Mesenchymal stem cell (in vitro differentiated cells and primary cell): ENCODE measurements around the gene MRTFA.
"Not testable (repeated sequence)": the region's sequence is repeated elsewhere in the genome, so short reads cannot be mapped to it uniquely, and the experiment has no call there.

Source experiments
- DNase-seq: peaks from one replicate; pipeline ENCODE4 v3.0.0-alpha.2; 2013
- H2AFZ ChIP-seq: one replicate; pipeline ENCODE4 v1.6.1; 2013; ENCODE audit warnings: low read depth, mild to moderate bottlenecking, control low read depth, inconsistent platforms, low read length, moderate library complexity
- H2AK5ac ChIP-seq: 2 replicates; pipeline ENCODE4 v1.6.1; 2013; ENCODE audit warnings: low read length, moderate library complexity, mild to moderate bottlenecking, inconsistent platforms; ENCODE audit not compliant: severe bottlenecking
- H2BK120ac ChIP-seq: one replicate; pipeline ENCODE4 v1.6.1; 2013; ENCODE audit warnings: low read depth, mild to moderate bottlenecking, inconsistent platforms, low read length, moderate library complexity
- H2BK12ac ChIP-seq, 2 experiments: one replicate each; pipeline ENCODE4 v1.6.1; 2013; ENCODE audit warnings: inconsistent platforms in 2 of 2, low read length in 2 of 2, mild to moderate bottlenecking in 2 of 2, moderate library complexity in 2 of 2, control low read depth in 1 of 2
- H2BK15ac ChIP-seq: one replicate; pipeline ENCODE4 v1.6.1; 2013; ENCODE audit warnings: mild to moderate bottlenecking, low read depth, inconsistent platforms; ENCODE audit not compliant: poor library complexity, severe bottlenecking
- H2BK5ac ChIP-seq: 2 replicates; pipeline ENCODE4 v1.6.1; 2013; ENCODE audit warnings: low read depth, mild to moderate bottlenecking, low read length, control low read depth, inconsistent platforms; ENCODE audit not compliant: poor library complexity, severe bottlenecking
- H3K14ac ChIP-seq, 2 experiments: one replicate each; pipeline ENCODE4 v1.6.1; 2013; ENCODE audit warnings: inconsistent platforms in 2 of 2, low read length in 2 of 2, control low read depth in 1 of 2, mild to moderate bottlenecking in 1 of 2, moderate library complexity in 1 of 2
- H3K18ac ChIP-seq, 2 experiments: one replicate each; pipeline ENCODE4 v1.6.1; 2013; ENCODE audit warnings: inconsistent platforms in 2 of 2, low read length in 2 of 2, control low read depth in 1 of 2, low read depth in 1 of 2, mild to moderate bottlenecking in 1 of 2
- H3K23ac ChIP-seq, 2 experiments: one replicate each; pipeline ENCODE4 v1.6.1; 2013; ENCODE audit warnings: inconsistent platforms in 2 of 2, low read length in 2 of 2, mild to moderate bottlenecking in 2 of 2, moderate library complexity in 2 of 2, control low read depth in 1 of 2
- H3K27ac ChIP-seq: 2 replicates; pipeline ENCODE4 v1.5.1; 2013; ENCODE audit warnings: mild to moderate bottlenecking, moderate library complexity, low read length, control low read depth, inconsistent platforms; ENCODE audit not compliant: poor library complexity, severe bottlenecking
- H3K27me3 ChIP-seq, 2 experiments: 2 replicates each; pipeline versions ENCODE4 v1.6.1 to v1.7.0; 2013; ENCODE audit warnings: low read length in 2 of 2, mild to moderate bottlenecking in 2 of 2, moderate library complexity in 2 of 2, control low read depth in 1 of 2, inconsistent platforms in 1 of 2; ENCODE audit not compliant: control insufficient read depth in 1 of 2, insufficient read depth in 1 of 2
- H3K36me3 ChIP-seq, 2 experiments: 2 replicates each; pipeline versions ENCODE4 v1.6.1 to v1.7.0; 2013; ENCODE audit warnings: low read length in 2 of 2, control low read depth in 1 of 2, inconsistent platforms in 1 of 2, low read depth in 1 of 2, mild to moderate bottlenecking in 1 of 2; ENCODE audit not compliant: insufficient read depth in 2 of 2, control insufficient read depth in 1 of 2
- H3K4ac ChIP-seq, 2 experiments: one replicate each; pipeline ENCODE4 v1.6.1; 2013; ENCODE audit warnings: inconsistent platforms in 2 of 2, low read length in 2 of 2, mild to moderate bottlenecking in 2 of 2, moderate library complexity in 2 of 2, control low read depth in 1 of 2, low read depth in 1 of 2
- H3K4me1 ChIP-seq: 2 replicates; pipeline ENCODE4 v1.6.1; 2013; ENCODE audit warnings: low read depth, low read length, control low read depth; ENCODE audit not compliant: control insufficient read depth, insufficient read depth
- H3K4me2 ChIP-seq: 2 replicates; pipeline ENCODE4 v1.6.1; 2013; ENCODE audit warnings: low read length, mild to moderate bottlenecking, inconsistent platforms; ENCODE audit not compliant: poor library complexity, severe bottlenecking
- H3K4me3 ChIP-seq, 2 experiments: 2 replicates each; pipeline versions ENCODE4 v1.5.1 to v1.7.0; 2013; ENCODE audit warnings: low read length in 2 of 2, mild to moderate bottlenecking in 2 of 2, control low read depth in 1 of 2, low read depth in 1 of 2; ENCODE audit not compliant: insufficient read depth in 1 of 2
- H3K79me1 ChIP-seq: replicated peaks from 2 replicates; pipeline ENCODE4 v1.6.1; 2013; ENCODE audit warnings: mild to moderate bottlenecking, control low read depth, low read length, inconsistent platforms; ENCODE audit not compliant: poor library complexity, severe bottlenecking
- H3K9ac ChIP-seq: 2 replicates; pipeline ENCODE4 v1.7.0; 2013; ENCODE audit warnings: mild to moderate bottlenecking, low read length, moderate library complexity
- H3K9me3 ChIP-seq: 2 replicates; pipeline ENCODE4 v1.7.0; 2013; ENCODE audit warnings: mild to moderate bottlenecking, low read length; ENCODE audit not compliant: control insufficient read depth
- H4K8ac ChIP-seq: one replicate; pipeline ENCODE4 v1.6.1; 2013; ENCODE audit warnings: inconsistent platforms, mild to moderate bottlenecking, low read length, moderate library complexity
- H4K91ac ChIP-seq: one replicate; pipeline ENCODE4 v1.6.1; 2013; ENCODE audit warnings: mild to moderate bottlenecking, low read length, inconsistent platforms
- WGBS: methylation state at CpG from one replicate; pipeline ENCODE4 v1.1.7; 2013; ENCODE audit warnings: mixed read lengths; 5-methylcytosine and 5-hydroxymethylcytosine counted together

Gene MRTFA

GRCh38 chr22:40533712-40534378, 102.7 kb downstream of the MRTFA start:
- H3K18ac ChIP-seq: no peak overlapping the region
- H3K4me3 ChIP-seq: no peak overlapping the region
- H2AK5ac ChIP-seq: no peak overlapping the region
- no peak overlapping the region for H3K4ac ChIP-seq
- H2BK5ac ChIP-seq: no peak overlapping the region
- peak overlapping the region; percentile 47 for H3K4me2 ChIP-seq
- no peak overlapping the region for H3K14ac ChIP-seq
- H3K9ac ChIP-seq: no peak overlapping the region
- H3K4me1 ChIP-seq: peaks cover 3% of the 10 kb centered on the region
- no peak overlapping the region for H3K23ac ChIP-seq
- peak; percentile 89 for DNase-seq
- 0% methylated on average over 2 of the region's 4 CpGs for WGBS
- H3K27ac ChIP-seq: peak overlapping the region; percentile 54
- H2AFZ ChIP-seq: no peak overlapping the region
- no peak overlapping the region for H4K91ac ChIP-seq
- H2BK15ac ChIP-seq: no peak overlapping the region
- H2BK120ac ChIP-seq: no peak overlapping the region
- no peak overlapping the region for H4K8ac ChIP-seq
- H3K9me3 ChIP-seq: no peaks in the 10 kb centered on the region
- H3K36me3 ChIP-seq: no peaks in the 10 kb centered on the region
- no peak overlapping the region for H2BK12ac ChIP-seq
- H3K27me3 ChIP-seq: no peaks in the 10 kb centered on the region
- peaks cover 2% of the 10 kb centered on the region for H3K79me1 ChIP-seq

- 81% methylated on average over 3 of the region's 3 CpGs for WGBS
- H2AFZ ChIP-seq: no peak overlapping the region
- H4K91ac ChIP-seq: no peak overlapping the region
- no peak overlapping the region for H2BK5ac ChIP-seq
- no peak overlapping the region for H3K18ac ChIP-seq
- no peak overlapping the region for H3K4me3 ChIP-seq
- no peak overlapping the region for H3K27ac ChIP-seq
- no peak overlapping the region for H4K8ac ChIP-seq
- no peaks in the 10 kb centered on the region for H3K9me3 ChIP-seq
- no peaks in the 10 kb centered on the region for H3K27me3 ChIP-seq
- H3K23ac ChIP-seq: no peak overlapping the region
- H2BK12ac ChIP-seq: no peak overlapping the region
- no peak overlapping the region for H2BK120ac ChIP-seq
- H3K4me1 ChIP-seq: peaks cover 4% of the 10 kb centered on the region
- no peak overlapping the region for H2BK15ac ChIP-seq
- H3K4ac ChIP-seq: no peak overlapping the region
- H3K79me1 ChIP-seq: peaks cover 3% of the 10 kb centered on the region
- H3K36me3 ChIP-seq: no peaks in the 10 kb centered on the region
- H3K4me2 ChIP-seq: no peak overlapping the region
- no peak for DNase-seq
- H3K9ac ChIP-seq: peak overlapping the region; percentile 10
- no peak overlapping the region for H2AK5ac ChIP-seq
- no peak overlapping the region for H3K14ac ChIP-seq
Measured at GRCh38 chr22:40531951-40532900, 104.3 kb downstream of the MRTFA start.

GRCh38 chr22:40530391-40530790, 106.1 kb downstream of the MRTFA start:
- H3K9ac ChIP-seq, H3K27me3 ChIP-seq, H4K91ac ChIP-seq, H3K23ac ChIP-seq, H2AFZ ChIP-seq, H3K14ac ChIP-seq, H2BK120ac ChIP-seq, H3K4me2 ChIP-seq, H3K4me1 ChIP-seq, H2AK5ac ChIP-seq, H3K9me3 ChIP-seq, H2BK12ac ChIP-seq, H3K27ac ChIP-seq, H3K36me3 ChIP-seq, DNase-seq, H3K18ac ChIP-seq, H2BK15ac ChIP-seq, H2BK5ac ChIP-seq, H3K4me3 ChIP-seq, H4K8ac ChIP-seq, H3K4ac ChIP-seq: not testable (repeated sequence)
- peaks cover 10% of the 10 kb centered on the region for H3K79me1 ChIP-seq
- no CpG with 5 or more reads among the region's 6 CpGs for WGBS

- H2BK12ac ChIP-seq: no peak overlapping the region
- H4K8ac ChIP-seq: no peak overlapping the region
- H2AK5ac ChIP-seq: no peak overlapping the region
- no peak overlapping the region for H3K4ac ChIP-seq
- 87% methylated on average over 1 of the region's 1 CpG for WGBS
- H3K4me2 ChIP-seq: no peak overlapping the region
- H3K27me3 ChIP-seq: no peaks in the 10 kb centered on the region
- H3K23ac ChIP-seq: no peak overlapping the region
- H2BK120ac ChIP-seq: no peak overlapping the region
- no peak overlapping the region for H2BK5ac ChIP-seq
- no peak overlapping the region for H3K4me3 ChIP-seq
- H2AFZ ChIP-seq: no peak overlapping the region
- no peak overlapping the region for H4K91ac ChIP-seq
- no peak overlapping the region for H3K27ac ChIP-seq
- peaks cover 4% of the 10 kb centered on the region for H3K4me1 ChIP-seq
- no peak overlapping the region for H3K9ac ChIP-seq
- H3K36me3 ChIP-seq: no peaks in the 10 kb centered on the region
- H3K18ac ChIP-seq: no peak overlapping the region
- peaks cover 12% of the 10 kb centered on the region for H3K79me1 ChIP-seq
- no peak overlapping the region for H2BK15ac ChIP-seq
- no peak overlapping the region for H3K14ac ChIP-seq
- DNase-seq: no peak
- H3K9me3 ChIP-seq: no peaks in the 10 kb centered on the region
Measured at GRCh38 chr22:40529821-40530220, 106.7 kb downstream of the MRTFA start.
